NOMO-1 (cell line): ENCODE measurements around the gene P2RY8.
"Not testable (repeated sequence)": the region's sequence is repeated elsewhere in the genome, so short reads cannot be mapped to it uniquely, and the experiment has no call there.

Source experiments
- DNase-seq, 2 experiments: peaks; one replicate each; lab custom pipeline; 2025; ENCODE audit not compliant: unreplicated experiment in 2 of 2; lab: John Stamatoyannopoulos, UW

Gene P2RY8

DNA sequence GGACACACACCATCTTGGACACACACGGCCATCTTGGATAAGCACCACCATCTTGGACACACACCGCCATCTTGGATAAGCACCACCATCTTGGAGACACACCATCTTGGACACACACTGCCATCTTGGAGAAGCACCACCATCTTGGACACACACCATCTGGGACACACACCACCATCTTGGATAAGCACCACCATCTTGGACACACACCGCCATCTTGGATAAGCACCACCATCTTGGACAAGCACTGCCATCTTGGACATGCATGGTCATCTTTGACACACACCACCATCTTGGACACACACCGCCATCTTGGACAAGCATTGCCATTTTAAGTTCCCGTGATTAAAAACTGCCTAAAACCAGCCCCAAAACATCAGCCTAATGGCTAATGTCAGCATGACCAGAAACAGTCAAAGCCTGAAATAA is 88.4 kb downstream of the P2RY8 start:
- not testable (repeated sequence) for DNase-seq

DNA sequence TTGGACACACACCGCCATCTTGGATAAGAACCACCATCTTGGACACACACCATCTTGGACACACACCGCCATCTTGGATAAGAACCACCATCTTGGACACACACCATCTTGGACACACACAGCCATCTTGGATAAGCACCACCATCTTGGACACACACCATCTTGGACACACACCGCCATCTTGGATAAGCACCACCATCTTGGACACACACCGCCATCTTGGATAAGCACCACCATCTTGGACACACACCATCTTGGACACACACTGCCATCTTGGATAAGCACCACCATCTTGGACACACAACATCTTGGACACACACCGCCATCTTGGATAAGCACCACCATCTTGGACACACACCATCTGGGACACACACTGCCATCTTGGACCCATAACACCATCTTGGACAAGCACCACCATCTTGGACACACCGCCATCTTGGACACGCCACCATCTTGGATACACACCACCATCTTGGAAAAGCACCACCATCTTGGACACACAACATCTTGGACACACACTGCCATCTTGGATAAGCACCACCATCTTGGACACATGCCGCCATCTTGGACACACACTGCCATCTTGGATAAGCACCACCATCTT is 88.9 kb downstream of the P2RY8 start:
- not testable (repeated sequence) for DNase-seq

- not testable (repeated sequence) for DNase-seq
Observed at GRCh38 chrX:1446984-1447968, 89.7 kb downstream of the P2RY8 start.

DNA sequence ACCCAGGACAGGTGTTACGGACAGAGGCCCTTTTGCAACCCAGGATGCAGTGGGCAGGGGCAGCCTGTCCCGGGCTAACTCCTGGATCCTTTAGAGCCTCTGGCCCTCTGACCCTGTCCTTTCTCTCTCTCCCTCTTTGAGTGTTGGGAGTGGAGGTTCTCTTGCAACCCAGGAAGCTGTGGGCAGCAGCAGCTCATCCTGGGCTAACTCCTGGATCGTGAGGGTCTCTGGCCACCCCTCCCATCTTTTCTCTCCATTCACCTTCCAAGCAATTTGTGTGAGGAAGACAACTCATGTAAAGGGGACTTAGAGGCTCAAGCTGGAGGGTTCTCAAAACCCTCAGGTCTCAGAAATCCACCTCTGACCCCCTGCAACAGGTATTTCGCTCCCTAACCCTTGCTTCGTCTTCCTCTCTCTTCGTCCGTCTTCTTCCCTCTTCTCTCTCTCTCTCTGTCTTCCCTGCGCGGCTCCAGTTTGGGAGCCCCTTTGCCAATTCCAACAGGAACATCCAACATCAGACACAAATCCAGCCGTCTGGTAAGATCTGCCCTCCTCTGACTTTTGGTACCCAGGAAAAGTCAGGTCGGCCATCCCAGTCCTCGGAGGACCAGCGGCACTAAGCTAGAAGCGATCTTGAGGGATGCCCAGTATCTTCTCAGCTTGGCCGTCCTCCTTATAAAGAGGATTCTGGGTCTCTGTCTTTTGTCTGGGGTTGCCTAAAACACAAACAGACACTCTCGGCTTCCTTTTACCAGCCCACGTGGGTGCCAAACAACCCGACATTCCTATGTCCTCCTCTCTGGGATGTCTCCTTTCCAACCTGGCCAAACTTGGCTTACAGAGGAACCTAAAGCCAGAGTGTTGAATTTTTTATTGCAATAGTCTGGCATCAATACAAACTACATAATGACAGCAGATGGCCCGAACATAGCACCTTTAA is 92.2 kb downstream of the P2RY8 start:
- no peak for DNase-seq

DNA sequence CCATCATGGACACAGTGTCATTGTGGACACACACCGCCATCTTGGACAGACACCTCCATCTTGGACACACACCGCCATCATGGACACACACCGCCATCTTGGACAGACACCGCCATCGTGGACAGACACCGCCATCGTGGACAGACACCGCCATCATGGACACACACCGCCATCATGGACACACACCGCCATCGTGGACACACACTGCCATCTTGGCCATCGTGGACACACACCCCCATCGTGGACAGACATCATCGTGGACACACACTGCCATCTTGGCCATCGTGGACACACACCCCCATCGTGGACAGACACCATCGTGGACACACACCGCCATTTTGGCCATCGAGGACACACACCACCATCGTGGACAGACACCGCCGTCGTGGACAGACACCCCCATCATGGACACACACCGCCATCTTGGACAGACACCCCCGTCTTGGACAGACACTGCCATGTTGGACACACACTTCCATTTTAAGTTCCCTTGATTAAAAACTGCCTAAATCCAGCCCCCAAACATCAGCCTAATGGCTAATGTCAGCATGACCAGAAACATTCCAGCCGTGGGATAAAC is 93.4 kb downstream of the P2RY8 start:
- DNase-seq, result no peak

- no peak for DNase-seq
Observed at GRCh38 chrX:1442724-1443367, 94.1 kb downstream of the P2RY8 start.

DNA sequence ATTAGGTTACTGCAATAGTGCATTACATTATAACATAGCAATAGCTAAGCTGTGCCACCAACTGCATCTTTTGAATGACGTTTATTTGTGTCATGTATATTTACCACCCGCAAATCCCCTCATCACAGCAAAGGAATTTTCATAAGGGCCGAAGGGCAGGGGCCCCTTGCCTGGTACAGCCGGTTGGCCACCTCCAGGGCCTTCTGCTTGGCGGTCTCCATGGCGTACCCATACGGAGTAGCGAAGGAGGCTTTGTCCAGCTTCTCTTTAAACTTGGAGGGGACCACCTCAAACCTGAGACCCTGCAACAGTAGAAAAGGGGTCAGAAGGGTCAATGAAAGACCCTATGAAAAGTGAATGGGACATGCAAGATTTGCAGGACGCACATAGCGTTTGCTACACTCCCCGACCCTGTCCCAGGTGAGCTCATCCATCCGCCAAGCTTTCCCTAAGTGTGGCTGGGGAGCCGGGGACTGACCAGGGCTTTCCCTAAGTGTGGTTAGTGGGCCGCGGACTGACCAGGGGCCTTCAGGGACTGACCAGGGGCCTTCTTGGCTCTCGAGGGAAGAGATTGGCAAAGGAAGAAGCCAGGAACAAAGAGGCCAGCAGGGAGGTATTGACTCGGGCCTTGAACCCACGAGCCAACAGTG is 94.8 kb downstream of the P2RY8 start:
- no peak for DNase-seq

GRCh38 chrX:1440506-1440905 is 96.5 kb downstream of the P2RY8 start:
- no peak for DNase-seq

- DNase-seq, result no peak
Observed at GRCh38 chrX:1435241-1435895, 101.6 kb downstream of the P2RY8 start.

DNA sequence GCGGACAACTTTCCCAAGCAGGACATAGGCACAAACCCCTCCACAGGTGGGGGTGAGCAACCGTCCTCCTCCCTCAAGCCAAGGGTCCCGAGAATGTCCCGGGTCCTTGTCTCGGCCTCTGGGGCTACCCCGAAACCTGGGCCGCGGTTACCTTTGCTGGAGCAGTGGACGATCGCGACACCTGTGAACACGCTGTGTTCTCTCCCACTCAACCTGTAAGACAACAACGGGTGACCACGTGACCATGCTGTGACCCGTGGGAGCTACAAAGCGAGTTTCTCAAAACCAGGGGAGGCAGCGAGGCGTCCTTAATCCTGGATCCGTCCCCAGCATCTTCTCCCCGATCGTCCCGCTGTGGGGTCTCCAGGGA is 102.1 kb downstream of the P2RY8 start:
- DNase-seq, result no peak

- DNase-seq, result no peak
Observed at GRCh38 chrX:1433646-1434357, 103.2 kb downstream of the P2RY8 start.

GRCh38 chrX:1430451-1430850 is 106.5 kb downstream of the P2RY8 start:
- DNase-seq, result no peak

GRCh38 chrX:1427756-1428155 is 109.2 kb downstream of the P2RY8 start:
- DNase-seq, result no peak

- not testable (repeated sequence) for DNase-seq
Observed at GRCh38 chrX:1426321-1426720, 110.7 kb downstream of the P2RY8 start.

DNA sequence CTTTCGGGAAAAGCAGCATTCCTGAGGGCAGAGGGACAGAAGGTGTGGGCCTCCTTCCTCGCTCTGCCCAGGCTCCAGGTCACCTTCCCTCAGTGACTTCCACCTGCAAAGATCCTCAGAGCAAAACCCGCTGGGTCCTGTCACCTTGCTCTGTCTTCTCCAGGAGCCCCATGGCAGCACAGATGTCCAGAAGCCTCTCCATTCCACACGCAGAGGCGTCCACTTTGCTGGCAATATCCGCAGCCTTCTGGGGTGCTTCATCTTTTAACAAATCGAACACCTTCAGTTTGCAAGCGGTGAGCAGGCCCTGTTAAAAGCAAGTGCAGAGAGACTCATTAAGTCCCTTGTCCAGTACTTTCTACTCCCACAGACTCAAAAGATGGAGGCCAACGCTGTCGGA is 111.6 kb downstream of the P2RY8 start:
- DNase-seq, result no peak

- no peak for DNase-seq
Observed at GRCh38 chrX:1424147-1424851, 112.7 kb downstream of the P2RY8 start.

DNA sequence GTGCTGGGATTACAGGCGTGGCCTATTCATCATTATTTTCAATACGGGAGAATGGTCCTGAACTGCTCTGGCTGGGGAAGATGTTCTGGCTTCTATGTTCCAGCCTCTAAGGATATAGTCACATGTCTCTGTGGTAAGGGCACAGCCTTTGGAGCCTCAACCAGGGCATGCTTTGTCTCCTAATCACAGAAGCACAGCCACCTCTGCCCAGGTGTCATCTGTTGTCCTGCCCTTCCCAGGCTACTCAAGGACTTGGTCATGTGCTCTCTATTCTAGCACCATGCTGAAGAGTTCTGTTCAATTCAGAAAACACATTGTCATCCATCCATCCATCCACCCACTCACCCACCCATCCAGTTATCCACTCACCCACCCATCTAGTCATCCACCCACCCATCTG is 113.8 kb downstream of the P2RY8 start:
- DNase-seq, result no peak

DNA sequence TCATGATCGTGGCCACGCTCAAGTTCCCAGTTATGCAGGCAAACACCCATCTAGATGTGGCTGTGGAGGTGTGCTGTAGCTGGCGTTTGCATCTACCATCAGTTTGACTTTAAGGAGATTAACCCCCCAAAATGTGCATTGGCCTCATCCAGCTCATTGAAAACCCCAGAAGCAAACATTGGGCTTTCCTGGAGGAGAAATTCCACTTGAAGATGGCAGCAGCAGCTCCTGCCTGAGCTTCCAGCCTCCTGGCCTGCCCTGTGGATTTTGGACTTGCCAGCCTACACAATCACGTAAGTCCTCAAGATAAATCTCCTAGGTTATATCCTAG is 114.9 kb downstream of the P2RY8 start:
- DNase-seq, result no peak
